Measurements from ENCODE around the gene IL17RD.

Gene IL17RD
- total RNA-seq: 0.05 to 5.1 (median 0.17) reads per million in 17 experiments

GRCh38 chr3:57164657-57165573 lies at the start of gene IL17RD:
TSS of gene IL17RD (minus strand) at chr3:57165353. CDS start at chr3:57165286, 67 bp downstream.
- peak; percentile 81 to 94 (median 88) for DNase-seq

GRCh38 chr3:57206423-57206822 lies 41.3 kb upstream of the IL17RD start:
- no peak for DNase-seq

- DNase-seq: no peak
These were observed 34.7 kb upstream of the IL17RD start, which contains the start of gene HESX1 for GRCh38 chr3:57199895-57200297. TSS of gene HESX1 (minus strand) at chr3:57199978. CDS start at chr3:57199918, 60 bp downstream.

GRCh38 chr3:57194641-57195040 lies 29.5 kb upstream of the IL17RD start:
- DNase-seq: no peak

- DNase-seq: no peak
These were observed 26.9 kb upstream of the IL17RD start for GRCh38 chr3:57192028-57192427.

GRCh38 chr3:57184526-57184925 lies 19.4 kb upstream of the IL17RD start:
- DNase-seq: no peak

- DNase-seq: no peak
These were observed 14.6 kb upstream of the IL17RD start for GRCh38 chr3:57179580-57180410.

GRCh38 chr3:57176045-57176444 lies 10.9 kb upstream of the IL17RD start:
- no peak for DNase-seq

- DNase-seq: no peak
These were observed 8.5 kb upstream of the IL17RD start for GRCh38 chr3:57173687-57174086.

GRCh38 chr3:57170946-57171345 lies 5.8 kb upstream of the IL17RD start:
- no peak for DNase-seq

GRCh38 chr3:57169872-57170623 lies 4.9 kb upstream of the IL17RD start:
- peak; percentile 72 to 88 (median 80) for DNase-seq

GRCh38 chr3:57169108-57169507 lies 4.0 kb upstream of the IL17RD start:
- DNase-seq: no peak

GRCh38 chr3:57168151-57168550 lies 3.0 kb upstream of the IL17RD start:
- no peak for DNase-seq

GRCh38 chr3:57166660-57167059 lies 1.5 kb upstream of the IL17RD start:
- DNase-seq: no peak

GRCh38 chr3:57165641-57166040 lies 488 bp upstream of the IL17RD start:
- no peak for DNase-seq

GRCh38 chr3:57164217-57164656 lies 916 bp downstream of the IL17RD start:
- peak; percentile 12 to 52 (median 31) for DNase-seq

GRCh38 chr3:57163751-57164150 lies 1.4 kb downstream of the IL17RD start:
- DNase-seq: no peak

GRCh38 chr3:57161915-57162314 lies 3.2 kb downstream of the IL17RD start:
- DNase-seq: no peak

- DNase-seq: no peak
These were observed 4.2 kb downstream of the IL17RD start for GRCh38 chr3:57160765-57161538.

- no peak for DNase-seq
These were observed 4.9 kb downstream of the IL17RD start for GRCh38 chr3:57160076-57160764.

Data from suppressor macrophage (primary cell).